ENCODE data around the gene OR52N1. TPM values are rescaled to one million over a fixed set of nuclear protein-coding genes. Genes with fewer than 3 reads are reported as not detected.
A peak's percentile ranks its signal among the peaks of the same experiment; 100 is the strongest.

OR52N1 gene
- total RNA-seq, 1 donor from 2014 or later, result not detected

GRCh38 chr11:5803982-5804381, 12.9 kb upstream of the OR52N1 start:
- peak overlapping the region; percentile 3 for H3K27ac Mint-ChIP-seq (ENCODE audit: unreplicated experiment)
- no peak overlapping the region for H3K4me3 Mint-ChIP-seq (ENCODE audit: unreplicated experiment)
- peaks cover 51% of the 10 kb centered on the region for H3K27me3 Mint-ChIP-seq (ENCODE audit: low read depth)
- peaks cover 12% of the 10 kb centered on the region for H3K9me3 Mint-ChIP-seq (ENCODE audit: low read depth)
- H3K4me1 Mint-ChIP-seq (ENCODE audit: low read depth), result peaks cover 8% of the 10 kb centered on the region
- no peak for TF ChIP-seq CTCF (IDR thresholded peaks at IDR 0.05)
- H3K36me3 Mint-ChIP-seq (ENCODE audit: low read depth), result peaks cover 3% of the 10 kb centered on the region
- no peak for DNase-seq (ENCODE audit: low spot score)

GRCh38 chr11:5796541-5796940, 5.5 kb upstream of the OR52N1 start:
- no peak for TF ChIP-seq CTCF (IDR thresholded peaks at IDR 0.05)
- Mint-ChIP-seq H3K4me1 (ENCODE audit: low read depth) (no peaks in the 10 kb centered on the region), H3K4me3 (ENCODE audit: unreplicated experiment) (no peak overlapping the region), H3K9me3 (ENCODE audit: low read depth) (no peaks in the 10 kb centered on the region), H3K36me3 (ENCODE audit: low read depth) (no peaks in the 10 kb centered on the region), H3K27me3 (ENCODE audit: low read depth) (peaks cover 25% of the 10 kb centered on the region), H3K27ac (ENCODE audit: unreplicated experiment) (no peak overlapping the region)
- no peak for DNase-seq (ENCODE audit: low spot score)

GRCh38 chr11:5783255-5783654, 7.8 kb downstream of the OR52N1 start, which contains the start of gene OR52N5:
TSS of gene OR52N5 (minus strand) at chr11:5783355. CDS start at chr11:5778634, 4,721 bp downstream.
- TF ChIP-seq CTCF (IDR thresholded peaks at IDR 0.05), result no peak
- Mint-ChIP-seq H3K4me3 (ENCODE audit: unreplicated experiment) (no peak within 1 kb of the TSS), H3K4me1 (ENCODE audit: low read depth) (no peaks in the 10 kb centered on the region), H3K27ac (ENCODE audit: unreplicated experiment) (no peak within 1 kb of the TSS), H3K36me3 (ENCODE audit: low read depth) (no peaks in the 10 kb centered on the region), H3K27me3 (ENCODE audit: low read depth) (peaks cover 10% of the 10 kb centered on the region), H3K9me3 (ENCODE audit: low read depth) (peaks cover 3% of the 10 kb centered on the region)
- DNase-seq (ENCODE audit: low spot score), result no peak

- Mint-ChIP-seq H3K27me3 (ENCODE audit: low read depth) (peaks cover 4% of the 10 kb centered on the region), H3K36me3 (ENCODE audit: low read depth) (no peaks in the 10 kb centered on the region), H3K9me3 (ENCODE audit: low read depth) (no peaks in the 10 kb centered on the region), H3K27ac (ENCODE audit: unreplicated experiment) (no peak overlapping the region), H3K4me3 (ENCODE audit: unreplicated experiment) (no peak overlapping the region), H3K4me1 (ENCODE audit: low read depth) (no peaks in the 10 kb centered on the region)
- TF ChIP-seq CTCF (IDR thresholded peaks at IDR 0.05), result no peak
- DNase-seq (ENCODE audit: low spot score), result no peak
These were observed 24.0 kb downstream of the OR52N1 start for GRCh38 chr11:5767056-5767455.

GRCh38 chr11:5753943-5754342, 37.1 kb downstream of the OR52N1 start, which contains the start of gene OR52N4:
TSS of gene OR52N4 (plus strand) at chr11:5754243. CDS start at chr11:5754741, 498 bp downstream.
- Mint-ChIP-seq H3K27me3 (ENCODE audit: low read depth) (peaks cover 46% of the 10 kb centered on the region), H3K9me3 (ENCODE audit: low read depth) (no peaks in the 10 kb centered on the region), H3K4me3 (ENCODE audit: unreplicated experiment) (no peak within 1 kb of the TSS), H3K36me3 (ENCODE audit: low read depth) (no peaks in the 10 kb centered on the region), H3K27ac (ENCODE audit: unreplicated experiment) (no peak within 1 kb of the TSS), H3K4me1 (ENCODE audit: low read depth) (no peaks in the 10 kb centered on the region)
- no peak for TF ChIP-seq CTCF (IDR thresholded peaks at IDR 0.05)
- no peak for DNase-seq (ENCODE audit: low spot score)

Measured in chondrocyte (in vitro differentiated cells).